Cerebellar cortex (tissue), 1 donor: ENCODE results near the gene NAP1L4.

Experiments
- DNase-seq: peaks from one replicate; pipeline ENCODE4 v3.0.0-alpha.2; 2015; ENCODE audit warnings: low spot score

The NAP1L4 gene

GRCh38 chr11:2934611-2935239 is 57.4 kb downstream of the NAP1L4 start:
- no peak for DNase-seq

- no peak for DNase-seq
Observed at GRCh38 chr11:2934021-2934550, 58.0 kb downstream of the NAP1L4 start.

- no peak for DNase-seq
Observed at GRCh38 chr11:2933375-2934020, 58.6 kb downstream of the NAP1L4 start.

GRCh38 chr11:2932850-2933251 is 59.3 kb downstream of the NAP1L4 start:
- no peak for DNase-seq

- no peak for DNase-seq
Observed at GRCh38 chr11:2931771-2932738, 60.1 kb downstream of the NAP1L4 start.

- no peak for DNase-seq
Observed at GRCh38 chr11:2931420-2931746, 60.7 kb downstream of the NAP1L4 start.

GRCh38 chr11:2930704-2931419 is 61.3 kb downstream of the NAP1L4 start:
- peak; percentile 53 for DNase-seq

GRCh38 chr11:2929950-2930703 is 62.0 kb downstream of the NAP1L4 start:
- DNase-seq, result no peak

- DNase-seq, result no peak
Observed at GRCh38 chr11:2929531-2929949, 62.6 kb downstream of the NAP1L4 start.

- no peak for DNase-seq
Observed at GRCh38 chr11:2928605-2929530, 63.3 kb downstream of the NAP1L4 start, which contains the start of gene PHLDA2. Gene PHLDA2 (minus strand): TSS chr11:2929420. CDS start chr11:2929364, 56 bp downstream.

GRCh38 chr11:2927851-2928604 is 64.1 kb downstream of the NAP1L4 start:
- no peak for DNase-seq

- DNase-seq, result no peak
Observed at GRCh38 chr11:2927121-2927800, 64.9 kb downstream of the NAP1L4 start.

GRCh38 chr11:2926611-2927051 is 65.5 kb downstream of the NAP1L4 start:
- no peak for DNase-seq

GRCh38 chr11:2924821-2925675 is 67.1 kb downstream of the NAP1L4 start:
- DNase-seq, result no peak

- no peak for DNase-seq
Observed at GRCh38 chr11:2924381-2924780, 67.7 kb downstream of the NAP1L4 start.

- DNase-seq, result no peak
Observed at GRCh38 chr11:2923446-2924375, 68.4 kb downstream of the NAP1L4 start.
